Stimulated activated CD4-positive, alpha-beta T cell treated with anti-CD3 and anti-CD28 coated beads, Interleukin-1b, Interleukin-23, amount 100 ng/mL, for 48 hours (primary cell): Measurements from ENCODE around the gene CYP46A1.
"Not testable (repeated sequence)": the region's sequence is repeated elsewhere in the genome, so short reads cannot be mapped to it uniquely, and the experiment has no call there.

ENCODE experiments used
- DNase-seq: peaks from one replicate; pipeline ENCODE4 v3.0.0-alpha.2; 2020

The CYP46A1 gene

DNA sequence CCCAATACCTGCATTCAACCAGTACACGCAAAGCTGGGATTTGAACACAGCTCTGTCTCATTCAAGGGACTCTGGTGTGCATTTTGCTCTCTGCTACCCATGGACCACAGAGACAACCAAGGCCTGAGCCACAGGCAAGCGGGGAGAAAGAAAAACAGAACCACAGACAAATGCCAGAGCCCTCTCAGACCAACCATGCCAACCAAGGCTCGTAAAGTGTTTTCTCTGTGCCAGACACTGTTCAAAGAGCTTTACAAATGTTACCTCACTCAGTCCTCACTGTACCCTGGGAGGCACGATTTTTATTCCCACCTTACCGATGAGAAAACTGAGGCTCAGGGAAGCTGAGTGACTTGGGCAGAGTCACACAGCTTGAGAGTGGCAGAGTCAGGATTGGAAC is 76.7 kb downstream of the CYP46A1 start:
- DNase-seq, result no peak

GRCh38 chr14:99762911-99763310 is 78.8 kb downstream of the CYP46A1 start:
- DNase-seq, result not testable (repeated sequence)

- DNase-seq, result no peak
Measured at GRCh38 chr14:99763527-99764221, 79.6 kb downstream of the CYP46A1 start.

GRCh38 chr14:99764222-99764706 is 80.2 kb downstream of the CYP46A1 start:
- DNase-seq, result no peak

DNA sequence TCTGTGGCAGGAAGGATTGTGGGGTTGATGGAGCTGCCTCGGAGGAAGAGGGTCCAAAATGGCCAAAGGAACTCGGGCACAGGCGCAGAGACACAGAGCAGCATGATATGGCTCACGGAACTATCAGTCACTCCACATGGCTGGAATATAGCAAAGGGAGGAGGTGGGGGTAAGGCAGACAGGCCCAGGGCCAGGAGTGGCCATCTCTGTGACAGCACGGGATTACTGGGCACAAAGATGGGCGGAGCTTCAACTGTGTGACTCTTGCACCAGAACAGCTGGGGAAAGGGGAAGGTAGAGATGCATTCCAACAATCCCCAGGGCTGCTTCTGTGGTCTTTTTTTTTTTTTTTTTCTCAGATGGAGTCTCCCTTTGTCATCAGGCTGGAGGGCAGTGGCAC is 84.3 kb downstream of the CYP46A1 start:
- DNase-seq, result no peak

DNA sequence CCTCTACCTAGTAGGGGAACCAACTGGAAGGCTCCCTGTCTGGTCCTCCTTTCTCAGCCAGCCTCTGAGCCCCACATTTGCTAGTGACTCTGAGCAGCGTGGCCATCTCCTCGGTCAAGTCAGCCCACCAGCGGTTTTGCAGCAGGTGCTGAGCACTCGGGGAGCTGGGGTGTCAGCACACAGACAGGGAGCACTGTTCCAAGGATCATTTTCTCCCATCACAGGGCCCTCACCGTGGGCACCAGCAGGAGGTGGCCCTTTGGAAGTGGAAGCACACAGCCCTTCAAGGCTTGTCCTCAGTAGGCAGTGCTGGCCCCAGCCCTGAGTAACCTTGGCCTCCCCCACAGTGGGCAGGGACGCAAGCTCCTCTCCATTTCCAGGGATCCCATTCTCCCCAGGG is 85.0 kb downstream of the CYP46A1 start:
- DNase-seq, result no peak

DNA sequence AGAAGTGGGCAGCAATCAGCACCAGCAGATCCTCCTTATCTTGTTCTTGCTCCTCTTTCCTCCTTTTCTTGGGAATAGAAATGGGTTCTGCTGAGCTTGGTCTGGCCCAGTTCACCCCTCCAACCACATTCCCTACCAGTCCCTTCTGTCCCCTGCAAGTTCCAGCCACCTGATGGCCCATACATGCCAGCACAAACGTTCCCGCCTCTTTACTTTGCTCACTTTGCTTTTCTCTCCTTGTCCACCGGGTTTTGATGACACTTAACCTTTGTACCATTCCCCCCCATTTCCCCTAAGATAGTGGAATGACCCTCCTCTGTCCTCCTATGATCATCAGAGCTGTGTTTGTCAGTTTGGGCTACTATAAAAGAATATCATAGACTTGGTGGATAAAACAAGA is 85.7 kb downstream of the CYP46A1 start:
- DNase-seq, result no peak

- no peak for DNase-seq
Measured at GRCh38 chr14:99772371-99773283, 88.5 kb downstream of the CYP46A1 start.

DNA sequence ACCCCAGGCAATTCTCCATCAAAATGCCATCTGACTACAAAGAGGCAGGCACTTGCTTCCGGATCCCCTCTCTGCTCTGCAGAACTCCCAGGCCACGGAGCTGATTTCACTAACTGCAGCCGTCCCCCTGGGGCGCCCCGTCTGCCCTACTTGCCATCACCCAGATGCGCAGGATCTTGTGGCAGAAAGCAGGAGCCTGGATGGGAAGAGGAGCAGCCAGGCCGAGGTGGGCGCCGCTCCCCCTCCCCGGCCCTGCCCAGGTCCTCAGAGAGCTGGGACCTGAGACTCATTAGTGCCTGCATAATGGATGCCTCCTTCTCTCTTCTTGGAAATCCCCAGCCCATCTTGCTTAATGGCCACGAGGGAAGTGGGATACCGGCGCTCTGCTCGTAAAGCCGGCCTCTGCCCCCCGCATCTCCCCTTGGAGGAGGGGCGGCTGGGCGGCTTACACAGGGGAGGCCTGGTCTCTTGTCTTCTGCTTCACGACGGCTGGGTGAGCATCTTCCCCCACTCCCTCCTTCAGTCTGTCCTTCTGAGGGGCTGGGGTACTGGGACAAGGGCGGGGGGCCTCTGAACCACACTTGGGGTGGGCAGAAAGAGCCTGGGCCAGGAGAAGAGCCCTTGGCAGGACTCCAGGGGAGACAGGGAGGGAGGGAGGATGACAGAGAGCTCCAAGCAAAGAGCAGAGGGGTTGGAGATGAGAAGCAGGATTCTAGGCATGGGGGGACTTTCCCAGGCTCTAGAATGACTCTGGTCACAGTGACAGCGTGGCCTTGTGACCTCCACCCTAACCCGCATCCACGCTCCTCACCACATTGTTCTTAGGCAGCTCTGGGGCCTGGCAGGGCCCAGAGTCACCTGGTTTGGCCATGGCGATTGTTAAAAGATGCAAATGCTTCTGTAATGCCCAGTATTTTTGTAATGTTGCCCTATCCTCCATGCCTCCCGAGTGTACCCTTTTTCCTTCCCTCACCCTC is 89.7 kb downstream of the CYP46A1 start:
- DNase-seq, result no peak

DNA sequence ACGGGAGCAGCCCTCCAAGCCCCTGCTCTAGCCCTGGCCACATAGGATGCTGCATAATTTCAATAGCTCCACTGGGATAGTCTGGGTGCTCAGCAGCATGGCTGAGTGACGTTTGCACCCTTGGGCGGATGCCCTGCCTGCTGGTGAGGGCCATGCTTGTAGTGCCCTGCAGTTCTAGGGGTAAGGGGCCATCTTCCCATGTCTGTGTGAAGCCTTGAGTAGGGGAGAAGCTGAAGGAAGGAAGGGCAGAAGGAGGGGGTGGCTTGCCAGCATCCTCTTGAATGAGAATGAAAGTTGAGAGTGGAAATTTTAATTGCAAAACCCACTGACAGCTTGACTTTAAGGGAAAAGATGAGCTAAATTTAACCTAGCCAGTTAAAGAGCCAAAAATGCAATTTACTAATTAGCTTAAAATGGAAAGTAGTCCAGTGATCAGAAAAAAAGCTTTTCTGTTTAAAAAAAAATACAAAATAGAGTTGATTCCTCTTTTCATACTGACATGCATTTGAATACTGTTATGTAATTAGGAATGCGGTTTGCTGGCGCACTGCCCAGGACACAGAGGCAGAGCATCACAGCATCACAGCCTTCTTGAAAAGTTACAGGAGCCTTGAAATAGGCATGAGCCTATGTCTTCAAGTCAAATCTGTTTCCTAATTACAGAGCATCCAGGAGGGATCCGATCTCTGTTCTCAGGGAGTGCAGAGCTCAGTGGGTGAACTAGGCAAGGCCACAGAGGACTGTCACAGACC is 90.6 kb downstream of the CYP46A1 start:
- DNase-seq, result no peak

DNA sequence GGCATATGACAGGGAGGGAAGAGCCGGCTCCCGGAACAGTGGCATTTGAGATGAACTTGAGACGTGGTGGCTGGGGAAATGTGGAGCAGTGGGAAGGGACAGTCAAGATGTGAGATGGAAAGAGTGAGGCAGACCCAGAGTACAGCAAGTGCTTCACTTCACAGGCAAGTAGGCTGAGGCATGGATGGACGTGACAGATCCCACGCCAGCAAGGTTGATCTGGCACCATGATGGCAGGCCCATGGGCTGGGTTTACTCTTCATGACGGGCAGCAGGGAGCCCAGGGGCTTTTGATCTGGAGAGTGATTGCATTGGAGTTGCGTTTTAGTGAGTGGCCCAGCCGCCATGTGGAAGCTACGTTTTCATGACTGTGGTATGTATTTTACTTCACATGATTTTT is 91.3 kb downstream of the CYP46A1 start:
- no peak for DNase-seq
